Immature natural killer cell (primary cell): ENCODE results near the gene SPAG17. TPM values are rescaled to one million over a fixed set of nuclear protein-coding genes. Genes with fewer than 3 reads are reported as not detected.

Source experiments
- DNase-seq, 3 donors: peaks; one replicate each; pipeline ENCODE4 v3.0.0; 2022; ENCODE audit warnings: mixed read lengths in 1 of 3
- H3K27ac Mint-ChIP-seq, 6 donors: one replicate each; pipeline ENCODE4 v1.8.0; 2020; ENCODE audit warnings: mixed read lengths in 6 of 6, mild to moderate bottlenecking in 5 of 6, inconsistent platforms in 4 of 6, moderate library complexity in 3 of 6
- H3K27me3 Mint-ChIP-seq, 3 donors: one replicate each; pipeline ENCODE4 v1.8.0; 2020 to 2021; ENCODE audit warnings: low read depth in 3 of 3, mild to moderate bottlenecking in 3 of 3, mixed read lengths in 3 of 3, moderate library complexity in 3 of 3, inconsistent platforms in 1 of 3
- H3K36me3 Mint-ChIP-seq, 3 donors: one replicate each; pipeline ENCODE4 v1.8.0; 2020; ENCODE audit warnings: mixed read lengths in 3 of 3, inconsistent platforms in 2 of 3, mild to moderate bottlenecking in 2 of 3
- H3K4me1 Mint-ChIP-seq, 2 donors: one replicate each; pipeline ENCODE4 v1.8.0; 2020; ENCODE audit warnings: inconsistent platforms in 2 of 2, mild to moderate bottlenecking in 2 of 2, mixed read lengths in 2 of 2, moderate library complexity in 1 of 2
- H3K4me3 Mint-ChIP-seq, 5 donors: one replicate each; pipeline ENCODE4 v1.8.0; 2020; ENCODE audit warnings: mild to moderate bottlenecking in 5 of 5, mixed read lengths in 5 of 5, inconsistent platforms in 3 of 5, moderate library complexity in 3 of 5
- H3K9me3 Mint-ChIP-seq, 6 donors: one replicate each; pipeline ENCODE4 v1.8.0; 2020; ENCODE audit warnings: mild to moderate bottlenecking in 6 of 6, mixed read lengths in 6 of 6, inconsistent platforms in 4 of 6, moderate library complexity in 3 of 6
- polyA plus RNA-seq, 3 donors: library from polyadenylated mRNA; unstranded; fragments of 300-500 nt; fragmentation: Illumina TruSeq; gene quantifications; one replicate each; pipeline ENCODE4 v1.2.3, GENCODE V29; 2021

Gene SPAG17
- polyA plus RNA-seq, 3 donors from 2014 or later, result not detected

DNA sequence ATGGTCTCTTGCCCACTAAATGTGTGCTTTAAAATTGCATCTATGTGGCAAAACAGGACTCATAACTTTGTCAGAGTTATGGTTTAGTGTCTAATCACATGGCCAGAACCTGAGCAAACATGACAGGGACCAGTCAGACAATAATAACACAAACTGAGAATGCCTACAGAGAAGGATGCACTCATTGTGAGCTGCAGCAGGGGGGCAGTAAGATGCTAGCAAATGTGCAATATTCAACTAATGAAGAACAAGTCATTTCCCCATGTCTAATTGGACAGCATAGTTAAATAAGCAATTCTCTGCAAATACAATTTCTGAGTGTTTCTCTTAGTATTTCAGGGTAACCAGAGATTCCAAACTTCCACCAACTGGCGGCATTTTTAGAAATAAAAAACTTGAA lies 30.8 kb downstream of the SPAG17 start:
- Mint-ChIP-seq H3K36me3 (no peaks in the 10 kb centered on the region), H3K9me3 (no peaks in the 10 kb centered on the region), H3K27ac (no peak overlapping the region), H3K4me1 (peaks cover 0 to 9% of the 10 kb centered on the region in 2 donors), H3K4me3 (no peak overlapping the region), H3K27me3 (peaks cover 3 to 4% (median 4%) of the 10 kb centered on the region in 3 donors)
- no peak for DNase-seq

DNA sequence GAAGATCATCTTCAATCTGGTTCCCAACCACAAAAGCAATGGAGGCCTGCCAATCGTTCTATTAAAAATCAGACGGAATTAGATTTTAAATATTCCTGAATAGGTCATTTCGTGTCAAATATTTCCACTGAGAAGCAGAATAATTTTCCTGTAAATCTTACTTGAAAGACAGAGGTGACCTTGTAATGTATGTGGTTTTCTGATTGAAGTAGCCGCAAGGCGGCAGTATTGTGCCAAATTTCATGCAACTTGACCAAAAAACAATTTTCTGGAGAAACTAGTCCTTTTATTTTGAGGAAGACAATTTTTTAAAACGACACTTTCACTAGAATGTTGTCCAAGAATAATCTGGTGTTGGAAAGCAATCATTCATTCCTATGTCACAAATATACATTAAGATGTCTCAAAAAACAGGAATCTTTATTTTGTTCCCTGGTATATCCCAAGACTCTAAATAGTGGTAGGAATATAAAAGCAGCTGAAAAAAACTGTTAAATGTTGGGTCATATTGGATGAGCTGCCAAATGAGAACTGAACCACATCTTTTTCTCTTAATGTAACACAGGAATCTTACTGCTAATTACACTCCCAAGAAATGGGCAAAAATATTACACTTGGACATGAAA lies 33.6 kb downstream of the SPAG17 start:
- no peak overlapping the region for H3K27ac Mint-ChIP-seq
- peaks cover 0 to 9% of the 10 kb centered on the region in 2 donors for H3K4me1 Mint-ChIP-seq
- DNase-seq, result peak in 1 of 3 donors; percentile 4
- no peak overlapping the region for H3K4me3 Mint-ChIP-seq
- H3K27me3 Mint-ChIP-seq, result peaks cover 3 to 4% (median 4%) of the 10 kb centered on the region in 3 donors
- peaks cover 0 to 4% (median 0%) of the 10 kb centered on the region in 6 donors for H3K9me3 Mint-ChIP-seq
- H3K36me3 Mint-ChIP-seq, result no peaks in the 10 kb centered on the region

DNA sequence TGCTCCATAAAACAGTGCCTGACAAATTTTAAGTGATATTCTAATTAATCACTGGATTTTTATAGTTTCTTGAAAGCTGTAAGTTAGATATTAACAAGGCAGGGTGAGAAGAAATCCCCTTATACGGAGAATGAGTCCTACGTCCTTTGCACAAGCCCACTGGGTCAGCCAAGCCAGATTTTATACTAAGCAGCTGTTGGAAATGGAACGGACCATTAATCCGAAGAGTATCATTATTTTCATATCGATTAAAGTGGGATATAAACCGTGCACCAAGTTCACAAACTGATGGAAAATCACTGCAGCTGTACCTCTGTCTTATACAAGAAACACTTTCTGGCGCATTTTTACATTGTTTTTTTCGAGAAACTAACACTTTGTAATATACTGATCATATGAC lies 35.2 kb downstream of the SPAG17 start:
- Mint-ChIP-seq H3K9me3 (peaks cover 0 to 4% (median 0%) of the 10 kb centered on the region in 6 donors), H3K27me3 (peaks cover 3 to 4% (median 4%) of the 10 kb centered on the region in 3 donors), H3K4me1 (peaks cover 0 to 9% of the 10 kb centered on the region in 2 donors), H3K4me3 (no peak overlapping the region), H3K27ac (no peak overlapping the region), H3K36me3 (no peaks in the 10 kb centered on the region)
- DNase-seq, result no peak

DNA sequence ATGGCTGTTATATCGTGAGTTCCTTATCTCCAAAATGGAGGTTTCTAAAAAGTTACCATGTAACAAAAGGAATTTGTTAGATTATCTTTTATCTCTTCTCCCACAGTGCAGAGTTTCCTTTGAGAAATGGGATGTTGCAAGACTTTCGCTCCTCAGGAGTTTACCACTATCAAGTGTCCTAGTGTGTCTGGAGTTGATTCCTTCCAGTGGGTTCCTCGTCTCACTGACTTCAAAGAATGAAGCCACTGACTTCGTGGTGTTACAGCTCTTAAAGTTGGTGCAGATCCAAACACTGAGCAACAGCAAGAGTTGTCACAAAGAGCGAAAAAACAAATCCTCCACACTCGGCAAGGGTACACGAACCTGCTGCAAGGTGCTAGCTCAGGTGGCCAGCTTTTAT lies 37.0 kb downstream of the SPAG17 start:
- no peak overlapping the region for H3K4me3 Mint-ChIP-seq
- peaks cover 0 to 9% of the 10 kb centered on the region in 2 donors for H3K4me1 Mint-ChIP-seq
- no peak overlapping the region for H3K27ac Mint-ChIP-seq
- DNase-seq, result no peak
- peaks cover 0 to 5% (median 2%) of the 10 kb centered on the region in 3 donors for H3K27me3 Mint-ChIP-seq
- H3K36me3 Mint-ChIP-seq, result no peaks in the 10 kb centered on the region
- H3K9me3 Mint-ChIP-seq, result peaks cover 0 to 5% (median 0%) of the 10 kb centered on the region in 6 donors

DNA sequence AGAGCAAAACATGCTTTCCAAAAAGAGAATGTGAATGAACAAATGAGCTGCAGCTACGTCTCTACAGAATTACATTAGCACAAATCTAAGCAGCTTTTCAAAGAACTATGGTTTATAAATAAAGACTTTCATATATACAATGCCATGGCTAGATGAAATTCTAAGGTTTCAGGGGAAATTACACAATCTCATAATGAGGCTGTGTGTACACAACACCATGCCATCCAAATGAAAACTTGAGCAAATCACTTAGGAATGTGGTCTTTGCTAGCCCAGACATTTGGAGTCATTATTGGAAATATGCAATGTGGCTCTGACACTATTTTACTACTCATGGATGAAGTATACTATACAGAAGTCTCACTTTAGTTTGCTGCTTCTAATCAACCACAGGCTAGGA lies 37.5 kb downstream of the SPAG17 start:
- Mint-ChIP-seq H3K36me3 (no peaks in the 10 kb centered on the region), H3K4me1 (peaks cover 0 to 5% of the 10 kb centered on the region in 2 donors), H3K27me3 (peaks cover 0 to 5% (median 2%) of the 10 kb centered on the region in 3 donors), H3K9me3 (peaks cover 0 to 5% (median 0%) of the 10 kb centered on the region in 6 donors), H3K27ac (no peak overlapping the region), H3K4me3 (no peak overlapping the region)
- DNase-seq, result no peak

DNA sequence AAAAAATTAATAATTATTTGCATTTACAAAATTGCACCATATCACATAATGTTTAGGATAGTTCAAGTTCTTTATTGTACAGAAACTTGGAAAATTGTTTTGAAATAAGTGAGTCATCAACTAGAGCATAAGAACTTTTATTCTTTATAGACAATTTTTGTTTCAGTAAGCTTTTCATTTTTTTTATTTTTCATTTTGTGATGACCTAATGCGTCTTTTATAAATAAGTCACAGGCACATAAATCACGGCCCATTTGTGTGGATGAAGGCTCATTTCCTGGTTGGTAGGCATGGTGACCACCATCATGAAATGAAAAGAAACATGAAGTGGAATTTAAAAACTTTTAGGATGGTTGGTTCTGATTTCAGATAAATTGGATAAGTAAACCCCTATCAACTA lies 39.3 kb downstream of the SPAG17 start:
- H3K27ac Mint-ChIP-seq, result no peak overlapping the region
- DNase-seq, result no peak
- H3K4me3 Mint-ChIP-seq, result no peak overlapping the region
- H3K4me1 Mint-ChIP-seq, result no peaks in the 10 kb centered on the region
- H3K9me3 Mint-ChIP-seq, result peaks cover 0 to 5% (median 0%) of the 10 kb centered on the region in 6 donors
- peaks cover 0 to 1% (median 0%) of the 10 kb centered on the region in 3 donors for H3K27me3 Mint-ChIP-seq
- H3K36me3 Mint-ChIP-seq, result no peaks in the 10 kb centered on the region

DNA sequence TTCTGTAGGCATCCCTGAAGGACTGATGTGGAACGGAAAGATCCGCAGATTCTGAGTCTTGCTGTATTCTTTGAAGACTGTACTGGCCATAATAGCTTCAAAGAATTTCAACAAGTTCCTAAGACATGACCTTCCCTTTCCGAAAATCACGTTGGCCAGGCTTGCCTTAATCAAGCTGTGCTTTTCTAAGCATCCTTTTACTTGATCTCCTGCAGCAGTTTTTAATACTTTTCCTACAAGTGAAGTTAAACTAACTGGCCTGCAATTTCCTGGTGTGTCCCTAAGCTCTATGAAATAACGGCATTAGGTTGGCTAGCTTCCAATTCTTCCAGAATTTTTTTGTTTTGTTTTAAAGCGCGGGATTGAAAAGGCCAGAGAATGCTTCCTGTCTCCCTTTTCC lies 40.3 kb downstream of the SPAG17 start:
- Mint-ChIP-seq H3K9me3 (peaks cover 0 to 5% (median 0%) of the 10 kb centered on the region in 6 donors), H3K27ac (no peak overlapping the region), H3K4me3 (no peak overlapping the region), H3K27me3 (peaks cover 0 to 1% (median 0%) of the 10 kb centered on the region in 3 donors), H3K36me3 (no peaks in the 10 kb centered on the region), H3K4me1 (no peaks in the 10 kb centered on the region)
- no peak for DNase-seq

DNA sequence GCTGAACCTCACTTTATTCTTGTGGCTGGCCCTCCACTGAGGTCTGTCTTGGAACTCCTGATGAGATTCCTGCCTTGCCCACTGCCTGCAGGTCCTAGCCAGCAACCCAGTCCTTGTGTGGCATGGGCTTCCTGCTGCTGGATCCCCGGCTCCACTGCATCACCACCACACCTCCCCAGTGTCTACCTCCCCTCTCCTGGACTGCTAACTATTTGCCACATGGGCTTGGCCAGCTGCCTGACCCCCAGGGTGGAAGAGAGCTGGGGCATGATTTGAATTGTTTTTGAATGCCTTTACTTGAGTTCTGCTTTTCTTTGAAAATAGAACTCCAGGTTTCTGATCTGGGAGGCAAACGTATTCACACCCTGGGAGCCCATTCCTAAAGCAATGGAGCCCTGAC lies 41.2 kb downstream of the SPAG17 start:
- Mint-ChIP-seq H3K36me3 (no peaks in the 10 kb centered on the region), H3K4me3 (no peak overlapping the region), H3K4me1 (no peaks in the 10 kb centered on the region), H3K27ac (no peak overlapping the region), H3K9me3 (peaks cover 0 to 5% (median 1%) of the 10 kb centered on the region in 6 donors), H3K27me3 (peaks cover 0 to 1% (median 0%) of the 10 kb centered on the region in 3 donors)
- no peak for DNase-seq

DNA sequence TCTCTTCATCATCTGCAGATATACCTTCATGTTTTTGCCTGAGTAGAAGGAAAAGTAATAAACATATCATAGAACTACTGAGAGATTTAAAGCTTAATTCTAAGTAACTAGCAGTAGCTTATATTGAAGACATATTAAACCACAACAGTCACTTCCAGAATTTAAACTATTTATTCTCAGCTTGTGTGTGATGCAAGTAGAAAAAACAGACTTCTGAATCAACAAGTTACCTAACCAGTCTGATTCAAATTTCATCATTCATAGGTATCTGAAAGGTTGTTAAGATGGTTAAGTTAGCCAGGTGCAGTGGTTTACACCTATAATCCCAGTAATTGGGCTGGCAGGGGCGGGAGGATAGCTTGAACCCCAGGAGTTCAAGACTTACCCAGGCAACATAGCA lies 41.9 kb downstream of the SPAG17 start:
- Mint-ChIP-seq H3K27me3 (peaks cover 0 to 1% (median 0%) of the 10 kb centered on the region in 3 donors), H3K4me1 (no peaks in the 10 kb centered on the region), H3K36me3 (no peaks in the 10 kb centered on the region), H3K9me3 (peaks cover 0 to 5% (median 1%) of the 10 kb centered on the region in 6 donors), H3K4me3 (no peak overlapping the region), H3K27ac (no peak overlapping the region)
- no peak for DNase-seq

DNA sequence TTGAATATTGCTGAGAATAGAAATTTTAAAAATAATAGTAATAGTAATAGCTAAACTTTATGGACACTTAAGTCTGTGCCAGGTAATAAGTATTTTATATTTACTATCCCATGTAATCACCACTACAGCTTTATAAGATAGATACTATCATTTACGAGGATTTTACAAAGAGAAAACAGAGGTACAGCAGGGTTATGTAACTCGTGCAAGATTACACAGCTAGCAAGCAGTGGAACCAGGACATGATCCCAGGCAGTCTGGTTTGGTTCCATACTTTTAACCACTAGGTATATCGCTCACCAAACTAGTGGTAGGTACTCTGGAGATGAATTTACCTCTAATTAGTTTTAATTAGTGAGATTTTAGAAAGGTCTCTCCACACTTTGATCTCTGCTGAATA lies 42.5 kb downstream of the SPAG17 start:
- peaks cover 0 to 5% (median 1%) of the 10 kb centered on the region in 6 donors for H3K9me3 Mint-ChIP-seq
- H3K27ac Mint-ChIP-seq, result no peak overlapping the region
- H3K36me3 Mint-ChIP-seq, result no peaks in the 10 kb centered on the region
- peaks cover 0 to 1% (median 0%) of the 10 kb centered on the region in 3 donors for H3K27me3 Mint-ChIP-seq
- H3K4me1 Mint-ChIP-seq, result no peaks in the 10 kb centered on the region
- DNase-seq, result no peak
- H3K4me3 Mint-ChIP-seq, result no peak overlapping the region

DNA sequence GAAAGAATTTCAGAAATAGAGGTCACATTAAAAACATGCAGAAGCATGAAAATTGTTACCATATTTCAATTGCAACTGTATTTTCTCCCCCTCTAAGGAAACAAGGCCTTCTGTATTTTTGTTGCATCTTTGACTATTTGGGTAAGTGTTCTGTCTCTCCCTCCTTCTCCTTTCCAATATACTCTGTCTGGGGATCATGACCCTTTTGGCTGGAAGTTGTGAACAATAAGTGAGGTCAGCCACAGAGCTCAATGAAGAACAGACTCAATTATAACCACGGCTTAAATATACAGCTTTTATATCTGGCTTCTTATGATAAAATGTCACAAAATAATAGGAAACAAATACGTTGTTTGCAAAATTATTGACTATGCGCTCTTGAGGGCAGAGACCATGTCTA lies 47.1 kb downstream of the SPAG17 start:
- H3K36me3 Mint-ChIP-seq, result no peaks in the 10 kb centered on the region
- no peak overlapping the region for H3K4me3 Mint-ChIP-seq
- H3K27me3 Mint-ChIP-seq, result no peaks in the 10 kb centered on the region
- H3K4me1 Mint-ChIP-seq, result no peaks in the 10 kb centered on the region
- no peak for DNase-seq
- no peak overlapping the region for H3K27ac Mint-ChIP-seq
- H3K9me3 Mint-ChIP-seq, result peaks cover 0 to 2% (median 0%) of the 10 kb centered on the region in 6 donors

DNA sequence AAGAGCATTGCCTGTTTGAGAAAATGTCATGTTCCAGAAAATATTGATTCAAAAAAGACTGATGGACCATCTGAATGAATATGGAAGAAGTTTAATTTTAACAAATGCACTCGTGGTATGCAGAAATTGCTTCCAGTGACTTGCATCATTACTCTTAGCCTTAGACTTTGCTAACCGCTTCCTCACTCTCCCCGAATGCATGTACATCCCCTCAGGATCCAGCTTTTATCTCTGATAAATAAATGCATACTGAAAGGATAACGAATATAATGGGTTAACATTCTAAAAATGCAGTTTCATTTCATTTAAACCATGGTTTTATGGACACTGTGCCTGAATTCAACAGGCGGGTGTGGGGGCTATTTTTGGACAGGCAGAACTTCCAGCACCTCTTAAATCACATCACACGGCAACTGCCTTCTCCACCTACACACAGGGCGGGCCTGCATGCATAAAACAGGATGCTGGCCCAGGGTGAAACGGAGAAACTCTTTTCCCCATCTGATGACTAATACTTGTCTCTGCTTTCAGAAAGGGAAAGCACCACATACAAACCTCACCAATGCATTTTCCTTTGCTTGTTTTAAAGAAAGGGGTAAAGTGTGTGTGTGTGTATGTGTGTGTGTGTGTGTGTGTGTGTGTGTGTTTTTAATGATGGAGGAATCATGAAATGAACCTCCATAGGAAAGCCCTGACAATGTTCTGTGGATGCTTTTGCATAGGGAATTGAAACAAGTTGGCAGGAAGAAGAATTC lies 48.7 kb downstream of the SPAG17 start:
- no peak for DNase-seq
- Mint-ChIP-seq H3K9me3 (peaks cover 0 to 3% (median 0%) of the 10 kb centered on the region in 6 donors), H3K27ac (no peak overlapping the region)

DNA sequence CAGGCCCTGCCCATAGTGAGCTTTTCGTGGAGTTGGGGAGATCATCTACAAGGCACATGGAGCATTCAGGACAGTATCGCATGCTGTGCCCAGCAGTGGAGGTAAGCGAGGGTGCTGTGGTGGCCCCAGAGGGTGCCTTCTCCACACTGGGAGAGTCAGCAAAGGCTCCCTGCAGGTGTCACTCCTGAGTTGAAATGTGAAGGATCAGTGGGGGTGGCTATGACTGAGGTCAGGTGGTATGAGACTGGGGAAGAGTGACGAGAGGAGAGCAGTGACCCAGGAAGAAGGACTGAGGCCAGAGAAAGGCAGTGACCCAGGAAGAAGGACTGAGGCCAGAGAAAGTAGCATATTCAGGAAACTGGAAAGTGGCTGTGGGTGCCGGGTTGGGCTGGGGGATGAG lies 53.0 kb downstream of the SPAG17 start:
- no peak for DNase-seq
- Mint-ChIP-seq H3K4me1 (no peaks in the 10 kb centered on the region), H3K4me3 (no peak overlapping the region), H3K9me3 (peaks cover 0 to 4% (median 1%) of the 10 kb centered on the region in 6 donors), H3K27me3 (peaks cover 0 to 5% (median 2%) of the 10 kb centered on the region in 3 donors), H3K27ac (no peak overlapping the region), H3K36me3 (no peaks in the 10 kb centered on the region)

More for the DNA sequence above, 48.7 kb downstream of the SPAG17 start:
- Mint-ChIP-seq H3K36me3 (no peaks in the 10 kb centered on the region), H3K4me3 (no peak overlapping the region), H3K4me1 (no peaks in the 10 kb centered on the region), H3K27me3 (peaks cover 0 to 2% (median 0%) of the 10 kb centered on the region in 3 donors)

DNA sequence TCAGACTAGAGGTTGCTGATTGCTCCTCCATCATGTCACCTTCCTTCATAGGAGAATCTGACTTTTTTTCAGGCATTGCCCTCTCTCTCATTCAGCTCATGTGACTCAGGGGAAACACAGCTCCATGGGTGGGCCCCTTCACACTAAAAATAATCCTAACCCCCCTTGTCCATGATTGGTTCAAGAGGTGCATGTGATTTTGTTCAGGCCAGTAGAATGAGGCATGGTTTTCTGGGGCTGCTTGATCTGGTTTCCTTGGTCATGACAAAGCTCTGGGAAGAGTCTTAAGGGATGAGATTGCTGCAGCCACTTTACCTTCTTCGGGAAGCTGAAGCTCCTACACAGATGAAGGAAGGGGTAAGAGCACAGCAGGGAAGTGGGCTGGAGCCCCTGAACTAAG lies 56.3 kb downstream of the SPAG17 start:
- Mint-ChIP-seq H3K4me1 (no peaks in the 10 kb centered on the region), H3K27ac (no peak overlapping the region), H3K36me3 (no peaks in the 10 kb centered on the region), H3K4me3 (no peak overlapping the region), H3K9me3 (peaks cover 2 to 7% (median 3%) of the 10 kb centered on the region in 6 donors), H3K27me3 (peaks cover 0 to 5% (median 2%) of the 10 kb centered on the region in 3 donors)
- no peak for DNase-seq
